ENCODE data around the gene HS3ST3A1.

Gene HS3ST3A1

GRCh38 chr17:13474073-13474800 is 127.5 kb downstream of the HS3ST3A1 start:
- no peak for DNase-seq (ENCODE audit: low read depth, low spot score)

GRCh38 chr17:13465678-13466077 is 136.1 kb downstream of the HS3ST3A1 start:
- H3K4me3 ChIP-seq (ENCODE audit: low read length) = no peak overlapping the region
- DNase-seq (ENCODE audit: low read depth, low spot score) = no peak

More at GRCh38 chr17:13474073-13474800, 127.5 kb downstream of the HS3ST3A1 start:
- H3K4me3 ChIP-seq (ENCODE audit: low read length) = no peak overlapping the region

DNA sequence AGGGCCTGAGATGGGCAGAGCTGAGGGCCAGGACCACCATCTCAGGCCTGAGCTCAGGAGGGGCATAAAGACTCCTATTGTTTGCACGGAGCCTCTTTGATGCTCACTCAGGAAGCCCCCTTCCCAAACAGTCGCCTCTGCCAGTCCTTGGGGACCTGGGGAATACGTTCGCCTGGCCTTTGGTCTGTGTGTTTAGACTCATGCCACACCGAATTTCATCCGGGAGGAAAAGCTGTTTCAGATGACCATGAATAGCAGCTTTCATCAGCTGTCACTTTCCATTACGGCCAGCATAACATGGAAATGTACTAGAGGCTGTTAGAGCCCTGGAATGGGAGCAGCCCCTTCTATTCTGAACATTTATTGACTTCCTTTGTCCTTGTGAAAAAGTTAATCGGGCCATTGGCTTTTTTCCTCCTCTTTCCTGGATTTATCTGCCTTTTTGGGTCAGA is 139.0 kb downstream of the HS3ST3A1 start:
- no peak for DNase-seq (ENCODE audit: low read depth, low spot score)
- H3K4me3 ChIP-seq (ENCODE audit: low read length) = no peak overlapping the region

- H3K4me3 ChIP-seq (ENCODE audit: low read length) = no peak overlapping the region
- DNase-seq (ENCODE audit: low read depth, low spot score) = no peak
Observed at GRCh38 chr17:13462146-13462545, 139.6 kb downstream of the HS3ST3A1 start.

- no peak overlapping the region for H3K4me3 ChIP-seq (ENCODE audit: low read length)
- DNase-seq (ENCODE audit: low read depth, low spot score) = no peak
Observed at GRCh38 chr17:13460261-13461000, 141.3 kb downstream of the HS3ST3A1 start.

DNA sequence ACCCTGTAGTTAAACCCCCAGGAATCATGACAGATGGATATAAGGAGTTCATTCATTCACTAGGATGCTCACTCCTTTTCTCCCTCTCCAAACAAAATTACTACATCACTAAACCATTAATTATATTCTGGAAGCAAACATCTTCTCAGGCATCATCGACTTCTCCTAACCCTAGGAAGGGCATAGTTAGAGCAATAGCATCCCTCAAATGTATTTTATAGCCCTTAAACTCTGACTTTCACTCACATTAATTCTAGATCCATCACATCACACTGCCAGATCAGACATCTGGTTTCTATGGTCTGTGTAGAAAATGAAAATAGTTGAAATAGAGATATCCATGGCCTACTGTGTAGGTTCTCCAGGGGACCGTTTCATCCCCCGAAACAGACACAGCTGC is 143.9 kb downstream of the HS3ST3A1 start:
- DNase-seq (ENCODE audit: low read depth, low spot score) = no peak
- no peak overlapping the region for H3K4me3 ChIP-seq (ENCODE audit: low read length)

Measured in Jurkat, Clone E6-1 (cell line).